Occipital lobe (tissue), 2 donors: ENCODE data around the gene OR52E4. TPM values are rescaled to one million over a fixed set of nuclear protein-coding genes. Genes with fewer than 3 reads are reported as not detected.

Experiments
- DNase-seq: peaks from one replicate; lab custom pipeline; 2025; lab: John Stamatoyannopoulos, UW
- total RNA-seq: library from RNA; depleted of rRNA; stranded (reverse); fragments of >200 nt; gene quantifications from one replicate; pipeline ENCODE4 v1.2.3, GENCODE V29; 2014

OR52E4 gene
- total RNA-seq, 1 donor from 2014 or later: not detected

- DNase-seq: no peak
These were observed 49.3 kb downstream of the OR52E4 start for GRCh38 chr11:5929571-5930368.

- DNase-seq: no peak
These were observed 50.2 kb downstream of the OR52E4 start for GRCh38 chr11:5930614-5931013.

GRCh38 chr11:5931061-5931460, 50.6 kb downstream of the OR52E4 start:
- DNase-seq: no peak

GRCh38 chr11:5932671-5933070, 52.2 kb downstream of the OR52E4 start:
- DNase-seq: no peak

GRCh38 chr11:5933116-5933515, 52.7 kb downstream of the OR52E4 start:
- no peak for DNase-seq

Other genes starting within 250 kb of the OR52E4 start
- 3.9 TPM for gene TRIM5, start 195.6 kb upstream of the OR52E4 start, total RNA-seq
- 11.2 TPM for gene TRIM22, start 190.8 kb upstream of the OR52E4 start, total RNA-seq
- gene OR56B1, start 144.2 kb upstream of the OR52E4 start, total RNA-seq: not detected
- not detected for gene OR52N4, start 126.4 kb upstream of the OR52E4 start, total RNA-seq
- not detected for gene OR52N5, start 97.3 kb upstream of the OR52E4 start, total RNA-seq
- gene OR52N1, start 89.4 kb upstream of the OR52E4 start, total RNA-seq: not detected
- not detected for gene OR52N2, start 71.7 kb upstream of the OR52E4 start, total RNA-seq
- not detected for gene OR52E6, start 38.7 kb upstream of the OR52E4 start, total RNA-seq
- gene OR52E8, start 22.9 kb upstream of the OR52E4 start, total RNA-seq: not detected
- gene OR52E5, start 12.6 kb downstream of the OR52E4 start, total RNA-seq: not detected
- gene OR56A3, start 61.6 kb downstream of the OR52E4 start, total RNA-seq: not detected
- not detected for gene OR56A5, start 87.9 kb downstream of the OR52E4 start, total RNA-seq
- not detected for gene OR52L1, start 106.4 kb downstream of the OR52E4 start, total RNA-seq
- under 0.01 TPM for gene OR56A4, start 126.3 kb downstream of the OR52E4 start, total RNA-seq
- under 0.01 TPM for gene OR56A1, start 150.1 kb downstream of the OR52E4 start, total RNA-seq
- not detected for gene OR56B4, start 227.1 kb downstream of the OR52E4 start, total RNA-seq